RWPE1 (cell line): ENCODE data around the gene FAIM2.

Experiments
- CTCF ChIA-PET: fragments of 350-600 bp; sonication (Branson Sonifier 250); formaldehyde crosslinking; extraction: SDS; loops from one replicate; lab custom pipeline; 2021; lab: Yijun Ruan, JAX
- POLR2A ChIA-PET: fragments of 400-600 bp; formaldehyde crosslinking; extraction: SDS; loops from one replicate; lab custom pipeline; 2020; ENCODE audit warnings: antibody characterized with exemption; ENCODE audit not compliant: low non-redundant PET; lab: Yijun Ruan, JAX
- DNase-seq: peaks from one replicate; pipeline ENCODE4 v3.0.0; 2012; ENCODE audit warnings: low spot score
- H3K27ac ChIP-seq: fragments of 450-650 bp; 2 replicates; pipeline ENCODE4 v1.5.1; 2017
- TF ChIP-seq, protein P1 (sequence below): fragments of 450-650 bp; conservative IDR thresholded peaks from 2 replicates; pipeline ENCODE4 v1.5.1; 2017; ENCODE audit warnings: low read depth, mild to moderate bottlenecking

Gene FAIM2

DNA sequence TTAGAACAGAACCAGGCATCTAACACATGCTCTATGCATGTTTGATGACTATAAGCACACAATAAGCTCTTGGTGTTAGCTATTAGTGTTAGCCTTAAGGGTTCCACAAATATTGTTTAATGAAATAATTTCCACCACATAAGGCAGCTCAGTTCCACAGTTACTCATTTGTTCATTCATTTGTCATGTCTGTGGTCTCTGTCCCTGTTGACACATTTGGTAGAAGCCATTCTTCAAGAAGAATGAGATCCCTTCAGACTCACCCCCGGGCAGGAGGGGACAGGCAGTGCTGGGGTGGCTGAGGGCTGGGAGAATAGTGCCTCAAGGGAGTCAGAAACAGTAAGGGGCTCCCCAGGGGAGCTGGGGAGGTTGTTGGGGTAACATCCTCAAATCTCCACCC lies 3.7 kb upstream of the FAIM2 start:
- no peak overlapping the region for H3K27ac ChIP-seq
- DNase-seq, result no peak
- CTCF ChIA-PET, result interaction anchor here (1.0 kb wide), 1 partner anchor 21 kb away, joined by 6 read pairs; no protein-coding TSS in a partner anchor
- TF ChIP-seq, protein P1, sequence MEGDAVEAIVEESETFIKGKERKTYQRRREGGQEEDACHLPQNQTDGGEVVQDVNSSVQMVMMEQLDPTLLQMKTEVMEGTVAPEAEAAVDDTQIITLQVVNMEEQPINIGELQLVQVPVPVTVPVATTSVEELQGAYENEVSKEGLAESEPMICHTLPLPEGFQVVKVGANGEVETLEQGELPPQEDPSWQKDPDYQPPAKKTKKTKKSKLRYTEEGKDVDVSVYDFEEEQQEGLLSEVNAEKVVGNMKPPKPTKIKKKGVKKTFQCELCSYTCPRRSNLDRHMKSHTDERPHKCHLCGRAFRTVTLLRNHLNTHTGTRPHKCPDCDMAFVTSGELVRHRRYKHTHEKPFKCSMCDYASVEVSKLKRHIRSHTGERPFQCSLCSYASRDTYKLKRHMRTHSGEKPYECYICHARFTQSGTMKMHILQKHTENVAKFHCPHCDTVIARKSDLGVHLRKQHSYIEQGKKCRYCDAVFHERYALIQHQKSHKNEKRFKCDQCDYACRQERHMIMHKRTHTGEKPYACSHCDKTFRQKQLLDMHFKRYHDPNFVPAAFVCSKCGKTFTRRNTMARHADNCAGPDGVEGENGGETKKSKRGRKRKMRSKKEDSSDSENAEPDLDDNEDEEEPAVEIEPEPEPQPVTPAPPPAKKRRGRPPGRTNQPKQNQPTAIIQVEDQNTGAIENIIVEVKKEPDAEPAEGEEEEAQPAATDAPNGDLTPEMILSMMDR, result no peak
- POLR2A ChIA-PET, result no interaction called here

DNA sequence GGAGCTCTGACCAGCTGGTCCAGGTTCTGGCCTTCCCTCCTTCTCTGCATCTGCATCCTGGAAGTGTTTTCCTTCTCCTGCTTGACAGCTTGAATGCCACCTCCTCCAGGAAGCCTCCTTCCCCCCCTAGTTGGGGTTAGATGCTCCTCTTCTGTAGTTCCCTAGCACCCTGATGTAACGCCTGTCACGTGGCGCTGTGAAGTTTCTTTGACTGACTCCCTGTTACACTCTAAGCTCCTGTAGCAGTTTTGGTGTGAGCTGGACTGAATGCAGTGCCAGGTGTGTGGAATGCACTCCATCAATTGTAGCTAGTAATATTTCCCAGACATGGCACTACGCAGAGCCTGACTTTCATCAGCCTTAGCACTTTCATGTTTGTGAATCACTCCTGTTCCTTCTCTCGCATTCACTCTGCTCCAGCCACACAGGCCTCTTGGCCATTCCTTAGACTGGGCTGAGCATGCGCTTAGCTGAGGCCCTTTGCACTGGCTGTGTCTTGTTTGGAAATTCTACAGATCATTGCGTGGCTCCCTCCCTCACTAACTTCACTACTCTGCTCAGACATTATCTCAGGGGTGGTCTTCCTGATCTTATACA lies 2.1 kb upstream of the FAIM2 start:
- no peak overlapping the region for H3K27ac ChIP-seq
- ChIA-PET POLR2A (no interaction called here), CTCF (interaction anchor here (1.0 kb wide), 1 partner anchor 151 kb away, joined by 4 read pairs; no protein-coding TSS in a partner anchor)
- TF ChIP-seq, protein P1, result no peak
- no peak for DNase-seq

DNA sequence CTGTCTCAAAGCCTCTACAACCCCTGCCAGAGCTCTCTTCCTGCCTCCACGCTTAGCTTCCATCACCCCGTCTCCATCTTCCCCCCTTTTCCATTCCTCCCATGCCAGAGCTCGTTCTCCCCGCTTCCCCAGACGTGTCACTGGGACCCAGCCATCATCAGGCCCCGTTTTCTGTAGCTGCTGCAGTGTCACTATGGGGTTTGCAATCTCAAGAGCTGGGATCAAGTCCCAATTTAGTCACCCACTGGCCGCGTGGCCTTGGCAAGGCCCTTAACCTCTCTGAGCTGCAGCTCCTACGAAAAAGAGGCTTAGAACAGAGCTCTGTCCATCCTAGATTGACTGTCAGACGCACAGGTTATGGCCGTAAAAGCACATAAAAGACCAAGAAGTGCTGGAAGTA lies 901 bp upstream of the FAIM2 start:
- H3K27ac ChIP-seq, result no peak overlapping the region
- DNase-seq, result no peak
- POLR2A ChIA-PET, result interaction anchor here (1.1 kb wide), 1 partner anchor 62 kb away, joined by 3 read pairs; the partner anchor contains the start of gene BCDIN3D
- TF ChIP-seq, protein P1, result no peak
- CTCF ChIA-PET, result no interaction called here

DNA sequence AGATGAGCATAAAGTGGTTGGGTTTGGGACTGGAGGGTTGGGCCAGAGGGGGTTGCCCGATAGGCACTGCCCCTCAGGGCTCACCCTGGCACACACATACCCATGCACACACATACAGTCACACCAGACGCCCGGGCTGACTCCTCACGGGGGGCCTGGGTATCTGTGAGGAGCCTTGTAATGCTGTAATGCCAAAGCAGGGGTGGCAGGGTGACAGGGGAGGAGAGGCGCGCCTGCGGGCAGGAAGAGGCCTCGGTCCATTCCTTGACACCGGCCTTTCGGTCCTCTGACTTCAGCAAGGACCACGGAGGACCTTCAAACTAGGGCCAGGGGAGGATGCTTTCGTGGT lies 375 bp downstream of the FAIM2 start:
- TF ChIP-seq, protein P1, result no peak
- DNase-seq, result no peak
- ChIA-PET POLR2A (no interaction called here), CTCF (no interaction called here)
- H3K27ac ChIP-seq, result no peak overlapping the region

DNA sequence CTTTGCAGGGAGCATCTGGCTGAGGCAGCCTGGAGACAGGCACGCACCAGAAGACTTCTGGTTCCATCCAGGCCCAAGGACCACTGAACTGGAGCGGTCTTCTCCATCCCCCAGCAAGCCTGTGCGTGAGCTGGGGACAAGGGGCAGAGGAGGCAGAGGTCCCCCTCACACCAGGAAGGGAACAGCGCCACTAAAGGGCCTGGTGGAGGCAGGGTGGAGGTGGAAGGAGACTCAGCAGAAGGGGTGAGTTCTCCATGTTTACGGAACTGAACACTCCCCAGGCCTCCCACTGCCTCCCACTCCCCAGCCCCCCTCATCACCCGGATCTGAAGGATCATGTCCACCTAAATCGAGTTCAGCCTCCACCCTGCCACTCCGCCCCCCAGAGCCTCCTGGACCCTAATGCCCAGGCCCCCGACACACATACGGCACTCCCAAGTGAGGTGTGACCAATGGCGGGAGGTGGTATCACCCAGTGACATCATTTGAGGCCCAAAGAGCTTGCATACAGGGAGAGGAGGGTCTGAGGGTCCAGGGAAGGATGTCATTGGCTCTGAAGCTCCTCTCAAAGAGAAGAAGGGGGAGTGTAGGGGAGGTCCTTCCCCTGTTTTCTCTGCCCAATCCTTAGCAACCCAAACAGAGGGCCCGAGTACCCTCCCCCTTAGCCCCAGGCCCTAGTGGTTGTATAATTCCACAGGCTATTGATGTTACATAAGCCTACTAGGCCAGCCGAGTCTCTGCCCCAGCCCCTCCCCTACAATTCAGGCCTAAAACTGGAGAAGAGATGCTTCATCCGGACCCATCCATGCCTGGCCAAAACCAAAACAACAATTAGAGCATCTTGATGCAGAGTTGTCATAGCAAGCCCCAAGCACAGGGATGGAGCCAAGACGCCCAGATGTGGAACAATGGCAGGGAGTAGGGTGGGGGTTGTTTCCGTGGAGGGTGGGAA lies 1.0 kb downstream of the FAIM2 start:
- CTCF ChIA-PET, result interaction anchor here (0.7 kb wide), 1 partner anchor 41 kb away, joined by 3 read pairs; no protein-coding TSS in a partner anchor
- POLR2A ChIA-PET, result no interaction called here
- DNase-seq, result no peak
- TF ChIP-seq, protein P1, result no peak
- H3K27ac ChIP-seq, result no peak overlapping the region

DNA sequence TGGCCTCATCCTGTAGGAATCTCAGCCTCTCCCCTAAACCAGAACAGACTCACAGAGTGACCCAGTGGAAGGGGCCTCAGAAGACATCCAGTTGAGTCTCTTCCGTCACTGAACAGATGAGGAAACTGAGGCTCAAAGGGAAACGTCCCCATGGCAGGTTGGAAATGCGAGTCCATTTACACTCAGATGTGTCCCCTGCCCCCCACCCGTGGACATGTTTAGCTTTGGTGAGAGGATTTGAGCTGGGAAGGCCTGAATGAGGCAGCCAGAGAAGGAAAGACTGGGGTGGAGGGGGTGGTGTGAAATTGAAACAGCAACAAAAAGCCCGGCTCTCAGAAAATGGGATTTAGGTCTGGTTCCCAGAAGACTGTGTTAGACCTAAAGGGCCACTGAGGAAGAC lies 1.7 kb downstream of the FAIM2 start:
- no peak for DNase-seq
- TF ChIP-seq, protein P1, result no peak
- H3K27ac ChIP-seq, result no peak overlapping the region
- POLR2A ChIA-PET, result no interaction called here
- CTCF ChIA-PET, result interaction anchor here (0.7 to 0.8 kb wide), 3 partner anchors 42 to 69 kb away, joined by 3 to 4 read pairs (median 4); no protein-coding TSS in a partner anchor
